Activated CD4-positive, alpha-beta T cell treated with anti-CD3 and anti-CD28 coated beads, Interleukin-2, amount 50 U/mL, for 4 hours (primary cell): ENCODE data around the gene DIPK1A.

Source experiments
- DNase-seq, 2 experiments: peaks; one replicate each; pipeline ENCODE4 v3.0.0-alpha.2; 2020

The DIPK1A gene

DNA sequence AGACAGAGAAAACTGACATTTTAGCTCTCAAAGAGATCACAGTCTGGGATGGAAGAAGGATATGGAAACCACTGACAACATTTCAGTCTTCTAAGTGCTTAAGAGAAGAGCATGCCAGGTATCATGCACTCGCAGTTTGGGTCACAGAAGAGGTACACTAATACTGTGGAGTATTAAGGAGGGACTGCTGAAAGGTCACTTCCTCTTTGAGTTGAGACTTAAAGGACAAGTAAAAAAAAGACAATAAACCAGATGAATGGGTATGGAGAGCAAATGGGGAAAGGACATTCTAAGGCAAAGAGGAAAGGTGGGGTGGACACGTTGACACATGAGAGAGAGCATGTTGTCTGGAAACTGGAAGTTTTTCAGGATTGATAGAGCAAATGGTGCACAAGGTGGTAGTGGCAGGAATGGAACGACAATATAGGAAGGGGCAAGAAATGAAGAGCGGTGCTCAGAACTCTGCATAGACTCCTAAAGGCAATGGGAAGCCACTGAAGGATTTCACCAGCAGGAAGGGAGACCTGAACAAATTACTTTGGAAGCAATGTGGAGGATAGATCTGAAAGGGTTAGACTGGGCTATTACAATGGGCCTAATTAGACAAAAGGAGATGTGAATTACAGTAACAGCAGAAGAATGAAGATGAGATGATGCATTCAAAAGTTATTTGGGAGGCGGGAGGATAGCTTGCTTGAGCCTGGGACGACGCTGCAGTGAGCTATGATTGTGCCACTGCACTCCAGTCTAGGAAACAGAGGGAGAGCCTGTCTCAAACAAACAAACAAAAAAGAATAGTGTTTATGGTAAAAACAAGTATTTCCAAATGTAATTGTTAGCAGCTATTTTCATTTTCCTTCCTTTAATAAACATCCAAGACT is 11.1 kb downstream of the DIPK1A start:
- no peak for DNase-seq

DNA sequence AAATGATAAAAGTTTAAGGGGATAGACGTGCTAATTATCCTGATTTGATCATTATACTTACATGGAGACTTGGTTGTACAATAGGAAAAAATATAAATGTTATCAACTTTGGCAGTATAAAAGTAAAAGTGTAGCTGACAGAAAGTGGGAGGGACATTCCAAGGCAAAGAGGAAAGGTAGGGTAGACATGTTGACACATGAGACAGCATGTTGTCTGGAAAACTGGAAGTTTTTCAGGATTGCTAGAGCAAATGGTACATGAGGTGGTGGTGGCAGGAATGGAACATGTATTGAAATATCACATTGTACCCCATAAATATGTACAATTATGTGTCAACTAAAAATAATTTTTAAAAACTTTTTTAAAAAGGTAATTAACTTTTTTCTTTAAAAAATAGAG is 13.2 kb downstream of the DIPK1A start:
- no peak for DNase-seq

- no peak for DNase-seq
These were observed 15.5 kb downstream of the DIPK1A start for GRCh38 chr1:92945748-92946270.

DNA sequence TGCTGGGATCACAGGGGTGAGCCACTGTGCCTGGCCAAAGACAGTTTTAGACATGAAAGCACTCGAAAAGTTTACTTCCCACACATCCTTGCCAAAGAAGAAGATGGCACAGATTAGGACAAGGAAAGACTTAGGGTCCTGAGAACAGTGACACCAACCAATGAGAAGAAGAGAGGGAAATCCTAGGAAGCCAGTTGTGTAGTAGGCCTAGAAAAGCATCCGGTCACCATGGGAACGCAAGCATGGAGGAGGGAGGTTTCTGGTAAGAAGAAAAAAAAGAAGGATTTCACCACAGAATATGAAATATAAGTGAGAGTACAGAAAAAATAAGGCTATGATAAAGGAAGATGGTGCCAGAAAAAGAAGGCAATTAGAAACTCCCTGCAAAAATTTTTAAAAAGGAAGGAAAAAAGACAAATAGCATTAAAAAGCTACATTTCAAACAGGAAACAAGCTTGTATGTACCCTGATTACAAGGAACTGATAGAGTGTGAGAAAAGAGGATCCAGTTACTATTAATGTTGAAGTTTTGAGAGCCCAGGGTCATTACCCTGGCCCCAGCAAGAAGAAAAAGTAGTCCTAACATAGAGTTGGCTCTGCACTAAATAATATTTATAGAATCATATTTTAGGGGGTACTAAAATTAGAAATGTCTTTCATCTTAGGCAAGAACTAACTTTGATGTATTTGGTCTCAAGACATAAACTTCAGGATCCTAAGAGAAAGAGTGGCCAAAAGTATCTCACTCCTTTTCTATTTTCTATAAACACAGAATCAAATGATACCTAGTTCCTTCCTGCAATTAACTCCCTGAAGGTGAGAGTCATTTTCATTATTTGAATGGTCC is 16.1 kb downstream of the DIPK1A start:
- no peak for DNase-seq

DNA sequence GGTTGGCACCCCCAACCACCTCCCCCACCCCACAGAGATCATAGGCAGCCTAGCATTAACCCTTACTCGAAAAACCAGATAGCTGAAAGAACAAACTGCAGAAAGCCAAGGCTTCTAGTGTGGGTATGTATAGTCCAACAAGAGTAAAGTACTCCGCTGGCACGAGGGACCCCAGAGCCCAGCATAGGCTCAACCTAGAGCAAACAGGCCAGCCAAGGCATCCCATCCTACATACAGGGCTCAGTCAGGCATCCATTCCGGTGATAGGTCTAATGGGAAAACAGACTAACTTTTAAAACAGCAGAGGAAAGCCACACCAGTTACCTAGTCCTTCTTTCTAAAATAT is 17.8 kb downstream of the DIPK1A start:
- DNase-seq = no peak

- DNase-seq = no peak
These were observed 20.7 kb downstream of the DIPK1A start for GRCh38 chr1:92940541-92940940.

- DNase-seq = no peak
These were observed 23.5 kb downstream of the DIPK1A start for GRCh38 chr1:92937731-92938130.

DNA sequence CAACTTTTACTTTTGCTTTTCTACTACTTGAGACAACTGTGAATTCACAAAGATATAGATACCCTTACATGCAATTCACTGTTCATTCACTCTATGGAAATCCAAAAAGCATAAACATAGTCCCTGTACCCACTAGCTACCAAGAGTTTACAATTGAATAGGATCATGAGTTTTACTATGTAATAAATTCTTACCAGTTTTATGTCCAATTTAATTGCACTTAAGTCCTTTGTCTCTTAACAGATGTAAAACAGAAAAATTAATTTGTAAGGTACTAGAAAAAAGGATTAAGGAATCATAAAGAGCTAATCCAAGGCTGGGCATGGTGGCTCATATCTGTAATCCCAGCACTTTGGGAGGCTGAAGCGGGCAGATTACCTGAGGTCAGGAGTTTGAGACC is 24.4 kb downstream of the DIPK1A start:
- no peak for DNase-seq

- no peak for DNase-seq
These were observed 26.6 kb downstream of the DIPK1A start for GRCh38 chr1:92934395-92935378.

DNA sequence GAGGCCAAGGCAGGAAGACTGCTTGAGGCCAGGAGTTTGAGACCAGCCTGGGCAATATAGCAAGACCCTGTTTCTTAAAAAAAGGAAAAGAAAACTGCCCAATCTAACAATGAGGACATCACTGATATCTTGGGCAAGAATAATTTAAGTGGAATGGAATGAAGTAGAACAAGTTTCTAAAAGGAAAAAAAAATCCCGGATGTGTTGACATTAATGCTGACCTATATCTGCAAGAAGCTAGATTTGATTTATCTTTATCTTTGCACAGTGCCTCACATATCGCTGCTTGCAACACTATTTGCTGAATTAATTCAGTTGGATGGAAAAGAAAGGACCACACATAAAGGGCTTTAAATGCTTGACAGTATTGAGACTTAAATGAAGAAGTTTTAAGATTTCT is 27.8 kb downstream of the DIPK1A start:
- DNase-seq = no peak

DNA sequence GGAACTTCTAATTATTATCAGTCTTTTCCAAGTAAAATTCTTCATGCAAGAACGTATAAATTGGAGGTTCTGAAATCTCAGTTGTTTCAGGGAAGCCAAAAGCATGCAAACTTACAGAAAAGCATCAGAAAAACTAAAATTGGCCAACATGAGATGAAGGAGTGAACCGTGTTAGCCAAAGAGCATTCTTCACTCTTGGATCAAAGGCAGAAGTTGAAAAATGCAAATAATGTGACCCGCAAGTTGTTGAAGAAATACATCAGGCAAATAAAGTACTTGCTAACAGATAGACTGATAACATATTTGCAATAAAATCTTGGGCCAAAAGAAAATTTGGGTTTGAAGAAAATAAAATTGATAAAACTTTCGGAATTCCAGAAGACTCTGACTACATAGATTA is 29.6 kb downstream of the DIPK1A start:
- DNase-seq = no peak

DNA sequence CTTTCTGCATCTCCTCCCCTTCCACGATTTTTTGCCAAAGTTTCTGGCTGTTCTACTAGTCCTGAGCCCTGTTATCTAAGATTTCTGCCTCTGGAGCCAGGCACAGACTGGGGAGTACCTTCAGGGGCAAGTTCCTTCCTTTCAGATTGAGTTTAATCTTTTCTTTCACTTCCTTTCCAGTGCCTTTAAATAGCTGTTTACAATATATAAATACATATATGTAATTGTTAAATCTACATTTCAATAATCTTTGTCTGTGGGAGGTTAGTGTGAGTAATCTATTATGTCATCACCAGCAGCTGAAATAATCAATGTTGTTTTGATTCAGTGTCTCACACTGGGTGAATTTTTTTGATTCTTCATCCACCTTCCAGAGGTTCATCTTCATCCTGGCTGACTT is 31.8 kb downstream of the DIPK1A start:
- no peak for DNase-seq

GRCh38 chr1:92927870-92928269 is 33.4 kb downstream of the DIPK1A start:
- no peak for DNase-seq

DNA sequence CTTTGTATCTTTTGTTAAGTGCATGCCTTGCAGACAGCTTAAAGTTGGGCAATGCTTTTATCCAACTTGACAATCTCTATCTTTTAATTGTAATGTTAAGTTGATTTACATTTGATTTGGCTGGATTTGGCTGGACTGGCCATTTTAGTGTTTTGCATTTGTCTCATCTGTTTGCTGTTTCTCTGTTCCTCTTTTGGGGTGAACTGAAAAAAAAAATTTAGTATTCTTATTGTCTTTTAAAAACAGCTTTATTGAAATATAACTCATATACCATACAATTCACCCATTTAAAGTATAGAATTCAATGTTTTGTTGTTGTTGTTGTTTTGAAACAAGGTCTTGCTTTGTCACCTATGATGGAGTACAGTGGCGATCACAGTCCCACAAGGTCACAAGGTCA is 34.4 kb downstream of the DIPK1A start:
- no peak for DNase-seq

- DNase-seq = no peak
These were observed 36.8 kb downstream of the DIPK1A start for GRCh38 chr1:92924501-92924900.

- no peak for DNase-seq
These were observed 37.6 kb downstream of the DIPK1A start for GRCh38 chr1:92923664-92924063.

GRCh38 chr1:92922356-92923035 is 38.8 kb downstream of the DIPK1A start:
- DNase-seq = no peak

DNA sequence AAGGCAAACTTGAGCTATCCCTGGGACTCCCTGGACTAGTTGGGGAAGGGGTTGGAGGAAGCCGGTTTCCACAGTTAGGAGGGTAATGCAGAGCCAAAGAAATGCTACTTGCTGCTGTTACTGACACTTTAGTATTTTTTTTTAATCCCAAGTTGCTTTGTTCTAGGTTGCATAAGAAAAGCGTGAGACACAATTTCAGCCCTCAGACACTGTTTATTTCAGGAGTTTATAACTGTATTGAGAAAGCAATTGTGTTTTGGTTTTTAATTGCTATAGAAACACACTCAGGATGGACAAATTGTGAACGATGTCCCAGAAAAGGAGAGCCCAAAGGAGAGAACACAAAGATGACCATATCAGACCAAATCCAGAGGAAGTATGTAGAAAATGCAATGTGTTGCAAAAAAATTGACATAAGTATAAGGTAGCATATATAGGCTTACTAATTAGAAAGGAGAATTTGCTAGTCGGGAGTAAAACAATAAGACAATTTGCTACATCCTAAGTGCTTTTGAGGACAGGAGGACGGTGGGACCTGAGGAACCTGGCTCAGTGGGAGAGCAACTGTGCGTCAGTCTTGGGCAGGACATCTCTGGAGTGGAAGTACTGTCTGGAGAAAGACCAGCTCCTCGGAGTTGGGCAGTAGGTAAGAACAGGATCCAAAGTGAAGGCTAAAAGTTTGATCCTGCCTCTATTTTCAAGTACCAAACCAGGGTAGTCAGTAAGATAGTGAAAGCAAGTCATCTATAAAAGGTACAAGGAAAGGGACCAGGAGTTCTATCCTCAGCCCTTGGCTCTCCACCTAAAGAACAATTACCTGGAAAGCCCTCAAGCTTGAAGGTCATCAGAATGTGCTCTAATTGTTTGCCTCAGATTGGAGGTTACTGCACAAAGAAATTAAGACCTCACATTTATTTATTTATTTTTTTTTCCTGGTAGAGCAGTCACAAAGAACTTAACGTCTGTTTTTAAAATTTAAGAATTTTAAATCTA is 39.9 kb downstream of the DIPK1A start:
- no peak for DNase-seq

GRCh38 chr1:92916899-92917298 is 44.4 kb downstream of the DIPK1A start:
- DNase-seq = no peak

DNA sequence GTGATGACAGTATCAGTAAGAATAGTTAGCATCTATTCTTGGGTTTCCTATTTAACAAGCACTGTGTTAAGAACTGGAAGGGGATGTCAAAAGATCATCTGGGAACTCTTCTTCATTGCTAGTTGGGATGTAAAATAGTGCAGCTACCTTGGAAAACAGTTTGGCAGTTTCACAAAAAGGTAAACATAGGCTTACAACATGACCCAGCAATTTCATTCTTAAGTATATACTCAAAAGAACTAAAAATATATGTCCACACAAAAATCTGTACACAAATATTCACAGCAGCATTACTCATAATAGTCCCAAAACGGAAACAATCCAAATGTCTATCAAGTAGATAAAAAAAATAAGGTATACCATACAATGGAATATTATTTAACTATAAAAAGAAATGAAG is 45.7 kb downstream of the DIPK1A start:
- DNase-seq = no peak
